NCI-H82 (cell line): Measurements from ENCODE around the gene UPF1.

Experiments
- DNase-seq: peaks from one replicate; lab custom pipeline; 2025; lab: John Stamatoyannopoulos, UW

UPF1 gene

GRCh38 chr19:18840288-18841267 lies 8.8 kb downstream of the UPF1 start:
- DNase-seq: no peak

DNA sequence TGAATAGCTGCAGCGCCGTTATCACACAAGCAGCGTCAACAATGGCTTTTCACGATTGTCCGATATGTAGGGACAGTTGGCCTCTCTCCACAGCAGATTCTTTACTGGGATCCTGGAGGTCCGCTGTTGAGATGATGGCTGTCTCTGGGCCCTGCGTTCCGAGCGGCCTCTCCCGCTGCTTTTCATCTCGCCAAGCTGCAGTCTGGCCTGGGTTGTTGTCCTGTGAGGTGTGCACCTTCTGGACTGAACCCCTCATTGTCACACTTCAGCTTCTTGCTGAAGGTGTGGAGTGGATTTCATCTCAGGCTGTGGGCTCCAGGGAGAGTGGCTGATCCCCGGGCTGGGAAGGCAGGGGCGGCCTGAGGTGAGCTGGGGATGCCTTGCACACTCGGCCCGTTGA lies 9.6 kb downstream of the UPF1 start:
- no peak for DNase-seq

- DNase-seq: no peak
Measured at GRCh38 chr19:18842166-18842565, 10.4 kb downstream of the UPF1 start.

DNA sequence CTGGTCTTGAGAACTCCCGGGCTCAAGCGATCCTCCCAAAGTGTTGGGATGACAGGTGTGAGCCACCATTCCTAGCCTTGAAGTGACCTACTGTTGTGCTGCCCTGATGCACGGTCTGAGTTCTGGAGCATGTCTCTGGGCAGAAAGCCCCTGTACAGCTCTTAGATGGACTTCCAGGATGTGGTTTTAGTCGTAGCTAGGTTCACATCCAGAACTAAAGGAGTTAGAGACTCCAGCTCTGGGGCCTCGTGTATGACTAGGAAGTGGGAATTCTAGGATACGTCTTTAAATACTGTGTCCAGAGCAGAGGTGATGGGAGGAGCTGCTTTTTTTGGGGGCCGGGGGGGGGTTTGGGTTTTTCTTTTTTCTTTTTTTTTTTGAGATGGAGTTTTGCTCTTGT lies 12.2 kb downstream of the UPF1 start:
- DNase-seq: no peak

GRCh38 chr19:18844806-18845329 lies 13.1 kb downstream of the UPF1 start:
- no peak for DNase-seq

GRCh38 chr19:18845961-18846360 lies 14.2 kb downstream of the UPF1 start:
- DNase-seq: no peak

DNA sequence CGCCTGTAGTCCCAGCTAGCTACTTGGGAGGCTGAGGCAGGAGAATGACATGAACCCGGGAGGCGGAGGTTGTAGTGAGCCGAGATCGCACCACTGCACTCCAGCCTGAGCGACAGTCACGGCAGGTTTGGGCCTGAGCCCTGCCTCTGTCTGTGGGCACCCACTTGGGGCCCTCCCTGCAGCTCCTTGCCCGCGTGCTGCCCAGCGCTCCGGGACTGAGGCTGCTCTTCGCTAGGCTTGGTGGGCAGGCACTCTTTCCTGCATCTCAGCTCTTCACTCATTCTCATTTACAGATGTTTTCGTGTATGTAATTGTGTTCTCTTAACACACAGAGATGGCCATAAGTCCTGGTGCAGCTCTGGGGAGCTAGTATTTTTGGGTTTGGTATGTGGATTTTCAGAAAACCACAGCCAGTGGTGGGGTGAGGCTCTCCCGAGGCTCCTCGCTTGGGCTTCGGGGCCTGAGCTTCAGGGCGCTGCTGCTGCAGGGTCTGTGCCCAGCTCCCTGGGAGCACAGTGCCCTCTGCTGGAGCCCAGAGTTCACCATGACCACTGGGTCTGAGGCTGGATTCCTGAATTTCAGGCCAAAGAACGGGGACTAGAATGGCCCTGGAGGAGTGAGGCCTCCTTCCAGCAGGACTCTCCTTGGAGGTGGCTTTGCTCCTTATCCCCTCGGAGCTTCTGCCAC lies 15.2 kb downstream of the UPF1 start:
- peak; percentile 86 for DNase-seq

DNA sequence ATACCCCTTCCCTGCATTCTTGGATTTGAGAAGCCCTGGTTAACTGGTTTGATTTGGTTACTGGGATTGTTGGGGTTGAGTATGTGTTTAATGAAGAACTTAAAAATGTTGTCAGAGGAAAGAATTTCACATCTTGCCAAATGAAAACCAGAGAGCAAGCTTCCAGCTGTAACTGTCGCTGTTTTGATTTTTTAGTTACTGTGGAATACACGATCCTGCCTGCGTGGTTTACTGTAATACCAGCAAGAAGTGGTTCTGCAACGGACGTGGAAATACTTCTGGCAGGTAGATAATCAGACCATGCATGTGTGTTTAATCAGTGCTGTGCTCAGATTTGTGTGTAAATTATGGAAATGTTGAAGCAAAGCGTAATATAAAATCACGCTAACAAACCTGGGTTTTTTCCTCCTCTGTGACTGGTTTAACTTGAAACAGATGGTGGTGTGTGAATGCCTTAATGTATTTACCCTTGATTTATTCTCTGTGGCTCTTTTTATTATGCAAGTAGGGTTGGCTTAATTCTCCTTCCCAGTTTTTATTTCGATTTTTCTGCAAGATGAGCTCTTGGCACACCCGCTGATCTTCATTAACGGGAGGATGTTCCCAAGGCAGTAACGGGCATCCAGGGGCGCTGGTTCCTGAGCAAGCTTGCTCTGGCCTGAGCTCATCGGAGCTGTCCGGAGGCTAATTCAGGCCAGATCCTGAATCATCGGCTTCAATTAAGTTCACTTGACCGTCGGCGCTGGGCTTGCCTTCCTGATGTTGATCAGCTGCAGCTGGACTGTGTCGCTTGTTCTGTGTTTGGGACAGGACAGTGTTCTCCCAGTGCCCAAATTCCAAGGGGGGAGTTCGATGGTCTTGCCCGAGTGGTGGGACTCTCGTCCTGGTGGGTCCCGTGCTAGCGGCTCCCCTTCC lies 16.0 kb downstream of the UPF1 start:
- DNase-seq: no peak

- no peak for DNase-seq
Measured at GRCh38 chr19:18848878-18849661, 17.3 kb downstream of the UPF1 start.

DNA sequence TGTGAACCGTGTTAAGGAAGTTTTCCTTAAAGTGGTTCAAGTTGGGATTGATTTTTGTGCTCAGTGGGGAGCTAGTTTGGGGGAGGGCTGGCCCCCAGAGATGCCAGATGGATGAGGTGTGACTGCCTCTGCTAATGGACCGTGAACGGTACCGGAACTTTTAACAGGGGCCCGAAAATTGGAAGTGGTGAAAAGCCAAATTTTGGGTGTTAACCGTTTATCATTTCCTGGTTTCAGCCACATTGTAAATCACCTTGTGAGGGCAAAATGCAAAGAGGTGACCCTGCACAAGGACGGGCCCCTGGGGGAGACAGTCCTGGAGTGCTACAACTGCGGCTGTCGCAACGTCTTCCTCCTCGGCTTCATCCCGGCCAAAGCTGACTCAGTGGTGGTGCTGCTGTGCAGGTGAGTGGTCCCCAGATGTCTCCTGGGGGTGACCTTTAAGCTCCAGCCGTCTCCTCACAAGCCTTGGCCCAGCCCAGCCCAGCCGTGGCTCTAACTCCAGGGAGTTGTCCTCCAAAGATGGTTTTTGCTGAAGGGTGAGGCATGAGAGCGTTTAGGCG lies 18.2 kb downstream of the UPF1 start:
- DNase-seq: no peak

DNA sequence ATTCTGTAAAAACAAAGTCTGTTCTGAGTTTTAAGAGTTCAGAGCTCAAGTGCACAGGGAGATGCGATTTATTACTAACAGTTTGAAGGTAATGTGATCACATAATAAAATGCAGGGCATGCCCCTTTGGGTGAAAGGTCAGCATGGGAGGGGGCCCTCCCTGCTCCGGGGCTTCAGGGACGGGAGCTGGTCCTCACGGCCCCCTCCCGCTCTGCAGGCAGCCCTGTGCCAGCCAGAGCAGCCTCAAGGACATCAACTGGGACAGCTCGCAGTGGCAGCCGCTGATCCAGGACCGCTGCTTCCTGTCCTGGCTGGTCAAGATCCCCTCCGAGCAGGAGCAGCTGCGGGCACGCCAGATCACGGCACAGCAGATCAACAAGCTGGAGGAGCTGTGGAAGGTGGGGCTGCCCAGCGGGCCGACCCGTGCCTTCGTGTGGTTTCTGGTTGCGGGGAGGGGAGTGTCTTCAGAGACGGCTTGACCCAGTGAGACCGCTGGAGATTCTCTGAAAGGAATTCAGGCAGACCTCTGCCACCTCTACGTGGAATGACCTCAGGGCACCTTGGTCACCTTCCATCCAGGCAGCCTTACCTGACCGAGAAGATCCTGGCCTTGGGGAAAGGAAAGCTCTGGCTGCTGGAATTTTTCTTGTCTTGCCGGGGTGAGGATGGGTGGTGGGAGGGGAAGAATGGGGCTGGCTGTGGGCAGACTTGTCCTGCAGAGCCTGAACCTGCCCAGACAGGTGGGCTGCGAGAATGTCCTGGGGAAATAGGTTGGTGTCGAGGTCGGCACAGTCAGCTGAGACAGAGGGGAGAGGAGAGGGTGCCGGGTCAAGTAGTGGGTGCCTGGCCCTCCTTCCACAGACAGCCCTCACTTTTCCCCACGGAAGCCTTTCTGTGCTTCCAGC lies 19.0 kb downstream of the UPF1 start:
- DNase-seq: no peak

DNA sequence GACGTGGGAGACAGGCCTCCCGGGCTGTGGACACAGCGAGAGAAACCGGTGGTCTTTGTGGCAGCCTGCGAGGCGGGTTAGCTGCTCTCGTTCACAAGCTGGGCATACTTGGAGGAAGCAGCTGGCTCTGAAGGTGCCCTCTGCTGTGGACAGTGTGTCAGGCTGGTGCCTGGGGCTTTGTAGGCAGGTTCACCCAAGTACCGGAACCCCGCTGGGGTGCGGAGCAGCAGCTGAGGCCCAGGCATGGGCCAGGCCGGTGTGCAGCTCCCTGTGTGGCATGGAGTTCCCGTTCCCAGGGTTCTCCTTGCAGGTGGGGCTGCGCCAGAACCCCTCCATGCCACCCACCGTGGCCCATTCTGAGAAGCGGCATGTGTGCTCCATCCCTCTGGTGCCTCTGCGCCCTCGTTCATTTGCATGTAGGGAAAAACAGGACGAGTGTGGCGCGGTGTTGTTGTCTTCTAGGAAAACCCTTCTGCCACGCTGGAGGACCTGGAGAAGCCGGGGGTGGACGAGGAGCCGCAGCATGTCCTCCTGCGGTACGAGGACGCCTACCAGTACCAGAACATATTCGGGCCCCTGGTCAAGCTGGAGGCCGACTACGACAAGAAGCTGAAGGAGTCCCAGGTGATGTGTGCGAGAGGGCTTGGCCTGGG lies 20.0 kb downstream of the UPF1 start:
- DNase-seq: no peak

DNA sequence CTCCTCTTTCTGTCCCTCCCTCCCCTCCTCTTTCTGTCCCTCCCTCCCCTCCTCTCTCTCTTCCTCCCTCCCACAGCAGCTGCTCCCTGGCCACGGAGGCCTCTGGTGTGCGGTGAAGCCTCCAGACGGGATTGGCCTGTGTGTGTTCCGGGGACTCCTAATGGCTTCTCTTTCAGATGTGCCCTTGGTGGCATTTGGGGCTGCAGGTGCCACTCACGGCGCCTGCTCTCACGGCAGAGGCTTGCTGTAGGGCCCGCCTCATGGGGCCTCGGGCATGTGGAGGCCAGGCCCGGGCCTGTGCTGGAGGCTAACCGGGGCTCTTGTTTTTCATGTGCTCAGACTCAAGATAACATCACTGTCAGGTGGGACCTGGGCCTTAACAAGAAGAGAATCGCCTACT lies 20.9 kb downstream of the UPF1 start:
- DNase-seq: no peak

DNA sequence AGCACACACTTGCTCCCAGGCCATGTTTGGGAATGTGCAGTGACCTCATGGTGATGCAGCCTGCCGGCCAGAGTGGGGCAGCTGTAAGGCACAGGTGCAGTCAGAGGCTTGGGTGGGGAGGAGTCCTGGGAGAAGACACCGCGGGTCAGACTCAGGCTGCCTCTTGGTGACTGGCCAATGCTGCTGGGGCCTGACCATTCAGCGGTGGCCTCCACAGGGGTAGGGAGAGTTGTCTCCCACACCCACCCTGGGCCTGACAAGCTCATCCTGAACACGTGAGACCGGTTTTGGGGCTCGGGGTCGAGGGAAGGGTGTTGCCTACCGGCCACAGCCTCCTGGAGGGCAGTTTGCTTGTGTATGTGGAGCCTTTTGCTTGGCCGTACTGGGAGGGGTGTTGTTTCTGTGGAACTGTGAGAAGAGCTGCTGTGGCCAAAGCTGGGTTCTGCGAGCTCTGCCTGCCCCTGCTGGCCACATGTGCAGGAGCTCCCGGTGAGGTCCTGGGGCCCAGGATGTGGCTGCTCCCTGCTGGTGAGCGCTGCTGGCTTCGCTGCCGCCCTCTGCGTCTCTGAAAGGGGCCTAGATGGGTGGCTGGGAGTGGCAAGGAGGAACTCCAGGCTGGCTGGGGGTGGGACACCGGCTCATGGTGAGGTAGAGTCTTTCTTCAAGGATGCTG lies 22.1 kb downstream of the UPF1 start:
- no peak for DNase-seq

- no peak for DNase-seq
Measured at GRCh38 chr19:18854982-18855381, 23.2 kb downstream of the UPF1 start.

DNA sequence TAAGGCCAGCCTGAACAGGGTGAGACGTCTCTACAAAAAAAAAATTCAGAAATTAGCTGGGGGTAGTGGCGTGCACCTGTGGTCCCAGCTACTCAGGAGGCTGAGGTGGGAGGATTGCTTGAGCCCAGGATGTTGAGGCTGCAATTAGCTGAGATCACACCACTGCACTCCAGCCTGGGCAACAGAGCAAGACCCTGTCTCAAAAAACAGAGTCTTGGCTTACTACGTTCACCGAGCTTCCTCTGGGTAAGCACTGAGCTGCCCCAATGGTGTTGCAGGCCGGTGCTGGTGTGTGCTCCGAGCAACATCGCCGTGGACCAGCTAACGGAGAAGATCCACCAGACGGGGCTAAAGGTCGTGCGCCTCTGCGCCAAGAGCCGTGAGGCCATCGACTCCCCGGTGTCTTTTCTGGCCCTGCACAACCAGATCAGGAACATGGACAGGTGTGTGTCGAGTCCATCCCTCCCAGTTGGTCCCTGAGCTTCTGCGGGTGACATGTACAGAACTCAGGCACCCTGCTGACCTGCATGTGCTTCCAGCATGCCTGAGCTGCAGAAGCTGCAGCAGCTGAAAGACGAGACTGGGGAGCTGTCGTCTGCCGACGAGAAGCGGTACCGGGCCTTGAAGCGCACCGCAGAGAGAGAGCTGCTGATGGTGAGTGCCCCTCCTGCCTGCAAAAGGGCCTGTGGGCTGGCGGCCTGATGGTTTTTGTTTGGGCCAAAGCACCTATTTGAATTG lies 24.1 kb downstream of the UPF1 start:
- DNase-seq: no peak

- DNase-seq: peak; percentile 46
Measured at GRCh38 chr19:18856385-18857126, 24.8 kb downstream of the UPF1 start.
